GM19467 (cell line): ENCODE data around the gene SIK1.
"Not testable (repeated sequence)": the region's sequence is repeated elsewhere in the genome, so short reads cannot be mapped to it uniquely, and the experiment has no call there.

ENCODE experiments used
- ATAC-seq: cut with Tn5 transposase; IDR thresholded peaks from one replicate; pipeline ENCODE4 v1.9.1; 2021; ENCODE audit warnings: mild to moderate bottlenecking, moderate library complexity; ENCODE audit not compliant: unreplicated experiment

SIK1 gene

DNA sequence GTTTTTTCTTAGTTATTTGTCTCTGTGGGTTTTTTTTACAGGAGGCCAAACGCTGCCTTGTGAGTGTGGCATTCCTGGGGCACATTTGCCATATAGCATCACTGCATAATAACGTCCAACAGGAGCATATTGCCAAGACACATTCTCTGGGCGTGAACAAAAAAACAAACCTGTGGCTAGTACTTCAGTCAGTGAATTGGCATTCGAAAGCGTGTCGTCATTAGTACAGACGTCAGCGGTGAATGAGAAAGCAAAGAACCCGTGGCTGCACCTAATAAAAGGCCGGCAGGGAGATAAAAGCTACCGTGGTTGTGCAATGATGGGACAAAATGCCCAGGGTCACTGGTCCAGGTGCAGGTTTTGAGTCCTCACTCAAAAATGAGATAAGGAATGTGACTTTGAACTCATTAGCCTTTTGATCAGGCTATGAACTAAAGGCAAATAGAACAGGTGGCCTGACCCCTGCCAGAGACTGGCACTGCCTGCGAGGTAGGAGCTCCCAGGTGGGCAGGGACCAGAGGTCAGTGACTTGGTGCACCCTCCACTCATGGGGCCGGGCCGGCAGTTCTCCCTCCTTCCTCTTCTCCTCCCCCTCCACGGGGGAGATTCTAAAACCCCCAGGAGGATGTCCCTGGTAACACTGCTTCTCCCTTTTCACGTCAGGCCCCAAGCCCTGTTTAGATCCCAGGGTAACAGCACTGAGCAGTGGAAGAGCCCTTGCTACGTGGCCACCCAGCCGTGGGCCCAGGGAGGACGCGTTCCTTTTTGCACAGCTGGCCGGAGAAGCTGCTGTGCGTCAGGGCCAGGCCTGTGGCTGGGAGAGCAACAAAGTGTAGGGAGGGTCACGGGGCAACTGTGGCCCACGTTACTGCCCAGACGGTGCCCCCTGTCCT, 14.2 kb upstream of the SIK1 start:
- not testable (repeated sequence) for ATAC-seq

DNA sequence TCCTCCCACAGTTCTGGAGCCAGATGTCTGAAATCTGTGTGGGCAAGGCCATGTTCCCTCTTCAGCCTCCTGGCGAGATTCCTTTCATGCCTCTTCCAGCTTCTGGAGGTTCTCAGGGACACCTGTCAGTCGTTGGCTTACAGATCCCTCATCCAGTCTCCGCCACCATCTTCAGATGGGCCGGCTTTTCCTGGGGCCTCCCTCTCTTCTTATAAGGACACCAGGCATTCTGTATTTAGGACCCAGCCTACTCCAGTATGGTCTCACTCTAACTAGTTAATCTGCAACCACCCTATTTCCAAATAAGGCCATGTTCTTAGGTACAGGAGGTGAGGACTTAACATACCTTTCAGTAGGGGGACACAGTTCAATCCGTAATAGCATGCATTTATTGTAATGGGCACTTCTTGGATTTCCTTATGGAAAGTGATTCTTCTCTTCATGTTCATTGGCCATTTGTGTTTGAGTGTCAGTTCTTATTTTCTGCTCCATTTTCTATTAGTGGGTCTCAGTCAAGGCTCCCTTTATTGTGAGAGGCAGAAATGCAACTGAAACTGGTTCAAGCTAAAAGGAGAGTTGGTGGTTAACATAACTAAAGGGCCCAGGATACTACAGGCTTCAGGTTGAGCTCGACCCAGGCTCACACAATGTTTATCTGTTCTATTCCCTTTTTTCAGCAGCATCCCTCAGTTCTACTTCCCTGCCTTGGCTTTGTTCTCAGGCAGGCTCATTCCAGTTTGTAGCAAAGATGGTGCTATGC, 12.6 kb upstream of the SIK1 start:
- not testable (repeated sequence) for ATAC-seq

DNA sequence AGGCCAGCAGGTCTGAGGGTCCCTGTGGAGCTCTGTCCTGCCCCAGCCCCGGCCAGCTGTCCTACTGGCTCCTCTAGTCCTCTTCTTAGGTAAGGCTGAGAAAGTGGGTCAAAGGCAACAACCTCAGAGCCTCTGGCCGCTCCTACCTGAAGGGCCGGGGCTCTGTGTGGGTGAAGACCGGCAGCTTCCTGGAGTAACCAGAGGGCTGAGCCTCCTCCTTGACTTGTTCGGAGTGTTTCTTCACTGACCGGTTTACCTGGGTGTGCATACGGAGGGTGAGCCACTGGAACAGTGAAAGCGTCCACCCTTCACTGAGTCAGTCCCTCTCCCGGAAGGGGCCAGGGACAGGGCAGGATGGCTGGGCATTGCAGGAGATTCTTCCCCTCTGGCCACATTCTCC, 9.3 kb upstream of the SIK1 start:
- ATAC-seq: not testable (repeated sequence)

DNA sequence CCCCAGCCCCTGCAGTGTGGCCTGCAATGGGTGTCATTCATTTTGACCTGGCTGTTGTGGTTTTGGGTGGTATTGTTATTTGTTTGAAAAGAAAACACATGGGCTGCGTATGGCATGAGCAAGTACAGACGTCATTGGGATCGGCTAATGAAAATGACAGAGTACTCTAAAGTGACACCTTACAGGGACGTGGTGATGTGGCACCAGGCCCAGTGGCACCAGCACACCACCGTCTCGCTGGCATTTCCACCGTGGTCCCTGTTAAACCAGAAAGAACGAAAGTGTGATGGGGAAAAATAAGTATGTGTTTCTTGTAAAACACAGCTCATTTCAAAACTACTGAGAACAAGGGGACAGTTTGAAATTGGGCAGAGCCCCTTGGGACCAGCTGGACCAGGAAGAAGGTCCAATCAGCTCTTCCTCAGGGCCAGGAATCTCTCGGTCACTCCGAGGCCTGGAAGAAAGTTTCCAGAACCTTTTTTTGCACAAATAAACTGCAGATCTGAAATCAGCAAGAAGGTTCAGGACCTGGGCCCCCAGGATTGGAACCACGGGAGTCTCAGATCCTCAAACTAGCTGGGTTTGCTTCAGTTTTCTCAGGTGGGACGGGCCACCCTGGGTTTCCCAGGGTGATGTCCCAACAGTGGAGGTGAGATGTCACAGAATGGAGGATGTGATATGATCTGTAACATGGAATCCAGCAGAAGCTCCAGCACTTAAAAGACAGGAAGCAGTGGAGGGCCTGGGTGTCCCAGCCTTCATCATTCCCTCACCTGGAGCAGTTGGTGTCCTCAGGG, 6.6 kb upstream of the SIK1 start:
- not testable (repeated sequence) for ATAC-seq

DNA sequence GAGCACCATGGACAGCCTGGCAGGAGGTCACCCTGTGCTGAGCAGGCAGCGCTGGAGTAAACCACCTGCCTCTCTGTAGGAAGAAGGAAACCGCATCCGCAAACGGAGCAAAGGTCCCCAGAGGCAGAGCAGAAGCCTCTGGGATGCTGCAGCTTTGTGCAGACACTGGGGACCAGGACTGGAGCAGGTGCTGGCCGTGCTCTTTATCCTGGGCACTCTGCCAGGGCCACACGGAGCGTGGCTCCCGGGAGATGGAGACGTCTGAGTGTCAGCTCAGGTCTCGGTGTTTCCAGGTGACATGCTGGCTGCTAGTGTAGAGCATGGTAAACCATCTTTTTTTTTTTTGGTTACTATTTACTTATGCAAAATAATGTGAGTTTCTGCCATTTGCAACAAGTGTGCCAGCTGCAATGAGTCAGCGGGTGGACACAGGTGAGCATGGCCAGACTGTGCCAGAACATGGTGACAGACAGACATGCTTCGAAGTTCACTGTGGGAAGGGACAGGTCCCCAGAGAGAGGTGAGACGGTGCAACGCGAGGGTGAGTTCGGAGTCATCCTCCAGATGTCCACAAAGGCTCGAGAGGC, 4.0 kb upstream of the SIK1 start:
- peak; percentile 41 for ATAC-seq

- ATAC-seq: not testable (repeated sequence)
These were observed 2.0 kb upstream of the SIK1 start for GRCh38 chr21:43428964-43429363.

DNA sequence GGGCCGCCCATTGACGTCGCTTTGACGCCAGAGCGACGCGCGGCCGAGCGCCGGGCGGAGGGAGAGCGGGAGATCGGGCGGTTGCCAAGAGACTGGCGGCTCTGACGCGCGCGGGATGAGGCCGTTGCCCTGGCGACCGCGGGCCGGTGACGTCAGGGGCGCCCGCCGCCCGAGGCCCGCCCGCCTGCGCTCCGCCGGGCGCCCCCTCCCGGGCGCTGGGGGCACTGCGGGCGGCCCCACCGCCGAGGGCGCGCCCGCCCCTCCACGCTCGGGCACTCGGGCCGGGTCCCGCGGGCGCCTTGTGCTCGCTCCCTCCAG, 270 bp upstream of the SIK1 start:
- peak; percentile 67 for ATAC-seq

- ATAC-seq: not testable (repeated sequence)
These were observed 927 bp downstream of the SIK1 start for GRCh38 chr21:43426004-43426403.

GRCh38 chr21:43419475-43419874, 7.5 kb downstream of the SIK1 start:
- ATAC-seq: not testable (repeated sequence)

DNA sequence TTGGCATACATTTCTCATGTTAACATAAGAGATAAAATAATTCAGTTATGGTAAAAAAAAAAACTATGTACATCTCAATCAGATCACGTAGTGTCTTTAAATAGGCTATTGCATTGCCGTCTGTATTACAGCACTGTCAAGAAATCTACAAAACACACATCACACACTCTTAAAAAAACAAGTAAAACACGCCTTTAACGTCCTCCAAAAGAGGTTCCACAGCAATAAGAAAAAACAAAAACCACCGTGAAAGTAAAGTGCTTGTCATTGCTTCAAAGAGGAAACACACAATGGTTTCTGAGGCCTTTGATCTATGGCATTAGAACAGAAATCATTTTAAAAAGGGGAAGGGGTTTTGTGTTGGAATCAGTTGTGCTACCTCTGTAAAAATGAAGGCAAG, 12.4 kb downstream of the SIK1 start:
- ATAC-seq: not testable (repeated sequence)

DNA sequence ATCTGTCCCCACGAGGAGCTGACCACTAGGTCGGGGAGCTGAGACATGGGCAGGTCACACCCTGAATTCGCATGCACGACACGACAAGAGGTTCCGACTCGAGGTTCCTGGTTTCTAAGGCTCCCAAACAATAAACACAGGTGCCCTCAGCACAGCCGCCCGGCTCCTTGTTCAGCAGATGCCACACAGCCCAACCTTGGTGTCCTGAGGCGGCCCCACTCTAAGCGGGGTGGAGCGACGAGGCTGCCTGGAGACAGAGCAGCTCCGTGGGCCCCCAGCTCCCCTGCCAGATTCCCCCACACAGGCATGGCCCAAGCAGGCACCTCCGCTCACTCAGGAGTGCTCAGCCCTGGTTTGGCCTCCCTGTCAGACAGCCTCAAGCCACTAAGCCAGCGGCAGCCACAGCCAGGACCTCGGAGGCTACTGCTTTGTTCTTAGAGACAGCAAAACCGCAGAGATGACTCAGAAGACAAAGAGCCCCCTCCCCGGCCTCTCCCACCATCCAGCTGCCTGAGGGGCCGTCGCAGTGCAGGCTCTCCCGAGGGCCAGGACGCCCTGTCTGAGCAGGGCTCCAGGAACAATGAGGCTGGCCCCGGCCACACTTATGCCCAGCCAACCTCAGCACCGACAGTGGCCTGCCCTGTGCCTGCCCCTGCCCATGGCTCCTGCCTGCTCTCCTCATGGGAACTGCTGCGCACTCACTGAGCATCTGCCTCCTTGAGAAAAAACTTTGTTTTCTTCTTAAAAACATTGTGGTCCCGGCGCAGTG, 14.7 kb downstream of the SIK1 start:
- ATAC-seq: not testable (repeated sequence)

DNA sequence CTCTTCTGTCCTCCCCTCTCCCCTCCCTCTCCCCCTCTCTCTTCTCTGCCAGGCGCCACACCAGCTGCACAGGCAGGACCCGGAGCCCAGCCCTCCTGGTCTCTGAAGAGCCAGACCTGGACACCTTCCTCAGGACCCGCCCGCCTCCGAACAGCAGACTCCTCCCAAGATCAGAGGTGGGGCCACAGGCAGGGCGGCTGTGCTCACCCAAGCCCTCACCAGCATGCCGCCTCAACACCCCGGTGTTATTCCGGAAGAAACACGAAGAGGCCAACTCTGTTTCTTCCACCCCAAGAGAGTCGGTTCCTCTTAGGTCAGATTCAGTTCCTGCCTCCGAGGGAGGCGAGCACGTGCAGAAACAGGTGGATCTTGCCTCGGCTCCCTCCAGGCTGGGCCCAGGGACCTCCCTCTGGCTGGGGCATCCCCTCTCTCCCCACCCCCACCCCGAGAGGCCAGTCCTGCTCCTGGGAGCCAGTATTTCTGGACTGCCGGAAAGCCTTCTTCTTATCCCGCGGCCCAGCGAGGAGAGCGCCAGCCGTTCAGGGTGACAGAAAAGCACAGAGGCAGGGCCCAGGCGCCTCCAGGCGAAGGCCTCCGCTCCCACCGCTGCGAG, 16.4 kb downstream of the SIK1 start:
- not testable (repeated sequence) for ATAC-seq

GRCh38 chr21:43407139-43407538, 19.8 kb downstream of the SIK1 start:
- ATAC-seq: not testable (repeated sequence)

DNA sequence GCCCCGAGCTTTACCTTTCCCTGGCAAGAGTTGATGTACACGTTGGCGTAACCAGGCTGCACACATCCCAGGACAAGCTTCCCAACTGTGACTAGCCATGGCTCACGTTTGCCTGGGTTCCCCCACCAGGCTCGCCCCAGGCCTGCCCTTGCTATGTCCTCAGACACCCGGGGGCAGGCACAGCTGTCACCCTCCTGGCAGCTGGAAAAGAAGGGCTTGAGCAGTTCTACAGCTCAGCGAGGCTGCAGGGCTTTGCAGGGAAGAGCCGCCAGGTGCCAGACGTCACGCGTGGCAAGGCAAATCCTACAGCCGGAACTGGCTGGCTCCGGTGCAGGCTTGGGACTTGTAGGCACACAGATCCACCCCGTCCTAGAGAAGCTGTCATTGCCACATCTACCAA, 22.5 kb downstream of the SIK1 start:
- not testable (repeated sequence) for ATAC-seq

DNA sequence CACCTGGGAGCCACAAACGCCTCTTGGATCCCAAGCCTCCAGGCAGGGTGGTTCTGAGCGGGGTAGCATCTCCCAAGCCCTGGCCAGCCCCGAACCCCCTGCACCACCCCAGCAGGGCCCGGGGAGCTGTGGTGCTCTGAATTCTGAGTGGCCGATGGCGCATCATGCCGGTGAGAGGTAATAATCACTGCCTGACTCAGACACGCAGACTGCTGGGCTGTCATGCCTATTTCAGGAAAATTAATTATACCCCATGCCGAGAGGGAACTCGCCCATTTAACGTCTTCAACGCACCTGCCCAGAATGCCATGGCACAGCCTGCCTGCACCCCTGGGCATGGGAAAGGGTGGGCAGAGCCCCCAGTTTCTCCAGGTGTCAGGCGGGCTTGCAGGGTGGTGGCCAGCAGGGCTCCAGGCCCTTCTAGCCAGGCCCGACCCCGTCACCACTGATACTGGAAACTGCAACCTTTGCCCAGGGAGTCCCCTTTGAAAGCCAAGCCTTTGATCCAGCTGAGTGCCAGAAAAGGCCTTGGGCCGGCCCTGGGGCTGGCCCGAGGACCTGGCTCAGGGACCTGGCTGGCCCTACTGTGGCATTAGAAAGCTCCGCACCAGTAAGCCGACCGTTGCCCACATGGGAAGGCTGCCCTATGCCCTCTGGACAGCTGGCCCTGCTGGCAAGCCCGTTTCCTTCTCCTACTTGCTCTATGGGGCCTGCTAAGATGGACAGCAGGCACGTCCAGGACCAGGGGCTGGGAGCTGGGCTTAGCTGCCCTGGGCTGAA, 23.1 kb downstream of the SIK1 start:
- not testable (repeated sequence) for ATAC-seq

- ATAC-seq: not testable (repeated sequence)
These were observed 25.8 kb downstream of the SIK1 start for GRCh38 chr21:43401125-43401524.

DNA sequence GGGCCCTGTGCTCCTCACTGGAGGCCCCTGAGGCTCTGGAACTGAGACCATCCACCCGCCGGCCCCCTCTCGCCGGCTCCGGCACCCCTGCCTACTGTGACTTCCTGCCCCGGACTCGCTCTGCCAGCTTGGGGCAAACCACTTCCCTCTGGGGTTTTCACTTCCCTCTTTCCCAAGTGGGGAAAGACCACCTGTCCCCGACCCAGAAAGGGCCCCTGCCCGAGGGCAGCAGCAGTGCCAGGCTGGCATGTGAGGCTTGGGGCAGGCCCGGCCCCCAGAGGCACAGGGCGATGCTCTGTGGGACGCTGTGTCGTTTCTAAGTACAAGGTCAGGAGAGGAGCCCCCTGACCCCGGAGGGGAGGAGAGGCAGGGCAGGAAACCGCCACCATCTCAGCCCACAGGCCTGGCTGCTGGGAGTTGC, 27.3 kb downstream of the SIK1 start:
- not testable (repeated sequence) for ATAC-seq

- not testable (repeated sequence) for ATAC-seq
These were observed 27.8 kb downstream of the SIK1 start for GRCh38 chr21:43399136-43399535.

- ATAC-seq: not testable (repeated sequence)
These were observed 28.4 kb downstream of the SIK1 start for GRCh38 chr21:43398533-43398932.
